Stimulated activated CD4-positive, alpha-beta T cell treated with anti-CD3 and anti-CD28 coated beads, Interleukin-2, amount 100 ng/mL, for 24 hours (primary cell): ENCODE data around the gene XAB2.
A peak's percentile ranks its signal among the peaks of the same experiment; 100 is the strongest.

Source experiments
- DNase-seq, 2 donors: peaks; one replicate each; pipeline ENCODE4 v3.0.0-alpha.2; 2020

Gene XAB2

DNA sequence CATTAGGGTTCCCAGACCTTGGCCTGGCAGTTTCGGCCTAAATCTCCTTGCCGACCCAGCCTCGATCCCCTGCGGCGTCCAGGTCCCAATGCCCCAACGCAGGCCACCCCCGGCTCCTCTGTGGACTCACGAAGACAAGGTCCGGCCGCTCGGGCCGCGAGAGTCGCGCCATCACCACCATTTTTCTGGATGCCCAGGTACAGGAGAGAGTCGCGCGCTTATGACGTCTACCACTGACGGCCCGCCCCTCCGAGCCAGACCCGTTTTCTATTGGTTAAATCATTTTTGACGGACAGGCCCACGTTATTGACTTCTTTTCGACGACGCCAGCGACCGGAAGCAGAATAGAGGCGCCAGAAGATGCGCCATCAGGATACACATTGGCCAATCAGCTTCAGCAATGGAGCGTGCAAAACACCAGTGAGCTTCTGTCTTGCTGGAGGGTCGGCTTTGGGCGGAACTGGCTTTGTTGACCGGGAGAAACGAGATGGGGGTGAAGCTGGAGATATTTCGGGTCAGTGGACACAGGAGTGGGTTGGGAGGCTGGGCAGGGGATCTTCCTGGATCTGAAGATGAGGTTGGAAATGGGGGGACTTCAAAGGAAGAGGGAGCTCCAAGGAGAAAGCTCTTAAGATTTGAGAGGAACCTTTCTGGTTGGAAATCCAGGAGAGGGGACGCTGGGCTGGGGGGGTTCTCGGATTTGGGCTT lies at the start of gene XAB2, which contains the start of gene PET100:
XAB2 (minus strand) TSS at position 199 of the 708 bp plus-strand sequence; CDS start at position 181, 18 bp downstream.
PET100 (plus strand) TSS at position 447 of the 708 bp plus-strand sequence; CDS start at position 488, 41 bp downstream.
- peak; percentile 92 for DNase-seq

DNA sequence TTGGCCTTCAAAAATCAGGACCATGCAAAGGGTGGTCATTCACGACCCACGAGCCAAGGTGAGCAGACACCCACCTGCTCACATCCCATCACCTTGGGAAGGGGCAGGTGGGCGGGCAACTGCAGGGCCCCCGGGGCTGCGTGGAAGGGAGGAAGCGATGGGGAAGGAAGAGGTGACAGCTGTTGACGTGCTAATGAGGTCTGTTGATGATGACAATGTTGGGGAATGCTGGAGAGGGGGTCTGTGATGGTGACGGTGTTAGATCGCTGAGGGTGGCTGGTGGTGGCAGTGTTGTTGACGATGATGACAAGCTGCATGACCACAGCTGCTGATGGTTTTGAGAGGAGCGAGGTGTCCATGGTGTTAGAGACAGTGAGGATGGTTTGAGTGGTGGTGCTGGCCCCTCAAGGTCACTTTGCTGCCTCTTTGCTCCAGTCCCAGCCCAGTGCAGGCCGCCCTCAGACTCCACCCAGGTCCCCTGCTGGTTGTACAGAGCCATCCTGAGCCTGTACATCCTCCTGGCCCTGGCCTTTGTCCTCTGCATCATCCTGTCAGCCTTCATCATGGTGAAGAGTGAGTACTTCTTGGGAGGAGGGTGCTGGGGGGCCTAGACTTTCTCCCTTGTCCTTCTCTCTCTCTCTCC lies 48.4 kb upstream of the XAB2 start:
- no peak for DNase-seq

DNA sequence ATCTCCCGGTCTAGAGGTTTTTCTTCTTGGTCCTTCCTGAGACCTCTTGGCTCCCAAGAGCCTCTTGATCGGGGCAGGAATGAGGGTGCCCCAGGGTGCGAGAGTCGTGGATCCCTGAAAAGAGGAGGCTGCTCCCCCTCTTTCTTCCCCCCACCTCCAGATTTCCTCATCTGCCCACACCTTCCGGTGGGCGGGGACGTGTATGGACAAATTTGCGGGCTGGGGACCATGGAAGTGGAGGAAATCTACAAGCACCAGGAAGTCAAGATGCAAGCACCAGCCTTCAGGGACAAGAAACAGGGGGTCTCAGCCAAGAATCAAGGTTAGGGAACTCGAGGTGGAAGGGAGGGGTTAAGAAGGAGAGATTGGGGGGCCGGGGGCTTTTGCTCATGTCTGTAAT lies 47.5 kb upstream of the XAB2 start, which contains the start of gene MCEMP1:
MCEMP1 (plus strand) TSS at position 237 of the 400 bp plus-strand sequence; CDS start at position 268, 31 bp downstream.
- DNase-seq, result no peak

DNA sequence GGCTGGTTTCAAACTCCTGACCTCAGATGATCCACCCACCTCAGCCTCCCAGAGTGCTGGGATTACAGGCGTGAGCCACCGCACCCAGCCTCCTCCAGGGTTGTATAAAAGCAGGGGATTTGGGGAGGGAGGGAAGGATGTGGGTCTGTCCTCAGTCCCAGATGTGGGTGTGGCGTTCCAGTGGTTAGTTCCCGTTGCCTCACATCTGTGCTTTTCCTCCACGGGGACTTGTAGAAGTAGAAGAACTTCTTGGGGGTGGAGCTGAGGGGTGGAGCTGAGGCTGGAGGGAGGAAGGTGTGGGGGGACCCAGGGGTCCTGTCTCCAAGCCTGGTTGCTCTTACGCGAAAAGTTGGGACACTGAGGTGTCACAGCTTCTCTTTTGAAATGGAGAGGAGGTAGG lies 47.0 kb upstream of the XAB2 start:
- no peak for DNase-seq

DNA sequence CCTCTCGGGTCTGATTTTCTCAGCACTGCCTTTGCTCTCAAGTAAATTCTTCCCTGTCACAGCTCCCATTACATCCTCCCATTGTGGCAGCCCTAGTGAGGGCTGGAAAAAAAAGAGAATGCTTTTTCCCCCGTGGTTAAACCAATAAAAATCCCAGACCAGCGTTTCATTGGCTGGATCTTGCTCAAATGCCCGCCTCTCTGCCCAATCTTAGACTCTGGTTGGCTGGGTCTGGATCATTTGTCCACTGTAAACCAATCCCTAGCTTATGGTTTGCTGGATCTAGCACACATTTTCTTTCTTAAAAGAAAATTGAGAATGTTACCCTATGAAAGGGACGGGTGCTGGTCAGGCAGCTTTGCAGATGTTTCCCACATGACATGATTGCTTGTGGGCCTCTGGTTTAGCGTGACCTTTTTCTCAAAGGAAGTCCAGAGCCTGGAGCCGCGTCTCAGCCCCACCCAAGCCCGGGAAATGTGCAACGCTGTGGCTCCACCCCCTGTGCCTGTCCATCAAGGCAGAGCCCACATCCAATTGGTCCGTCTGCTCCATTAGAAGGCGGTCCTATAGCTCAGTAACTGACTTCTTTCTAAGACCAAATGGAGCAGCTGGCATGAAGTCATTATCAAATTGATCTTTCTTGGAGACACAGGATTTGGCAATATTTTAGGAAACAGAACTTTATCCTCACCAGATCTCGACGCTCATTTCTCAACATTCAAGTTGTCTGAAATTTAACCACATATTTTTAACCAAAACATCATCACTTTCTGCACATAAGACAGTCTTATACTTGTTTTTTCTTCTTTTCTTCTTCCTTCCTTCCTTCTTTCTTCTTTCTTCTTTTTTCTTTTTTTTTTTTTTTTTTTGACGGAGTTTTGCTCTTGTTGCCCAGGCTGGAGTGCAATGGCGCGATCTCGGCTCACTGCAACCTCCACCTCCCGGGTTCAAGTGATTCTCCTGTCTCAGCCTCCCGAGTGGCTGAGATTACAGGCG lies 45.0 kb upstream of the XAB2 start:
- DNase-seq, result peak in 1 of 2 donors; percentile 63

DNA sequence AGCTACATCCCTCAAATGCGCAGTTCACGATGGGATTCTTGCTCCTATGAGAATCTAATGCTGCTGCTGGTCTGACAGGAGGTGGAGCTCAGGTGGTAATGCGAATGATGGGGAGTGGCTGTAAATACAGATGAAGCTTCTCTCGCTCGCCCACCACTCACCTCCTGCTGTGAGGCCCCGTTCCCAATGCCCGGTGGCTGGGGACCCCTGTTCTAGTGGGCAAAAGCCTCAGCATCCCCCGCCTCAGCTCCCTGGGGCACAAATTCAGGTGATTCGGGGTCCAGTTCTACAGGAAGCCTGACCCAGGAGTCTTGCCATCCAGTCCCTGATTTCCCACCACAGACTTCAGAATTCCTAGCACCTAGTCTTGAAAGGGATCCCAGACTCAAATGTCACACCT lies 43.2 kb upstream of the XAB2 start:
- no peak for DNase-seq

DNA sequence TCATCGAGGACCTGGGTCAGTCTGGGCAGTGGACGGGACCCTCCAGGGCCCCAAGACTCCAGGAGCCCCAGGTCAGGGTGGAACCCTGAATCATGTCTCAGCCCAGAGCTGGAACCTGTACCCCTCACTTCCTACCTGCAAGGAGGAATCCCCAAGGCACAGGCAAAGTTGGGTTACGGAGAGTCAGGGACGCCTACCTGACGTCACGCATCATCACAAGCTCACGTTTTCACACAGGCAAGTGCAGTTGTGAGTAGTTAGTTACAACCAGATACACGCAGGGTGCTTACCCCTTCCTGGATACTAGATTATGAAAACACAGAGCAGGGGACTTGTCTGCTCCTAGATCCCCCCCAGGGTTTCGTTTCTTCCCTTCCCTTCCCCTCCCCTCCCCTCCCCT lies 41.4 kb upstream of the XAB2 start:
- no peak for DNase-seq

DNA sequence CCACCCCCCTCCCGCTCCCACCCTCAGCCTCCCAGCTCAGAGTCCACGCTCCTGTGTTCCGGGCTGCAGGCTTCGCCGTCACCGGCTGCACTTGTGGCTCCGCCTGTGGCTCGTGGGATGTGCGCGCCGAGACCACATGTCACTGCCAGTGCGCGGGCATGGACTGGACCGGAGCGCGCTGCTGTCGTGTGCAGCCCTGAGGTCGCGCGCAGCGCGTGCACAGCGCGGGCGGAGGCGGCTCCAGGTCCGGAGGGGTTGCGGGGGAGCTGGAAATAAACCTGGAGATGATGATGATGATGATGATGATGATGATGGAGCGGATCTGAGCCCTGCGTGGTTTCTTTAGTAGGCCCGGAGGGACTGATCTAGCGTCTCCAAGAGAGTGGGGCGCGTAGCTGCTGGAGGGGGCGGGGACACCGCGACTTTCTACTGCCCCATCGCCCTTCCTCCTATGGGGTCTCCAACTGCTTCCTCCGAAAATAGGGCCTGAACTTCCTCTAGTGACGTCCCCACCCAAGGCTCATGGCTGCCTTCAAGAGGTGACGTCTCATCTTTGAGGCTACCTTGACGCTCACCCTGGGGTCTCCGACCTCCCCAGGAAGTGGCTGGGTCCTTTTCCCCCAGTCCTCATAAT lies 40.9 kb upstream of the XAB2 start:
- peak in 1 of 2 donors; percentile 37 for DNase-seq

DNA sequence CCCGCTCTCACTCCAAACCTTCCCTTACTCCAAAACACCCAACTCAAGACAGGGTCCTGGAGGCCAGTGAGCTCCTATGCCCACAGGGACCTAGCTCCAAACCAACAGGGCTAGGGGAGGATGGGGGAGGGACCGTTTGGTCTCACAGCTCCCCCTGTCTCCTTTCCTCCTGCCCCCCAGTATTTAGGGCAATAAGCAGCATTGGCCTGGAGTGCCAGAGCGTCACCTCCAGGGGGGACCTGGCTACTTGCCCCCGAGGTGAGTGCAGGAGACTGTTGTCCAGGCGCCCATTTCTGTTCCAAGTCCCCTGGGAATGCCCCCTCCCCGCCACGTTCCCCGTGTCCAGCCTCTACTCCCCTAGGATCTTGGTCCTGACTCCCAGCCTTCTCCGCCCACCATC lies 40.3 kb upstream of the XAB2 start:
- DNase-seq, result no peak

DNA sequence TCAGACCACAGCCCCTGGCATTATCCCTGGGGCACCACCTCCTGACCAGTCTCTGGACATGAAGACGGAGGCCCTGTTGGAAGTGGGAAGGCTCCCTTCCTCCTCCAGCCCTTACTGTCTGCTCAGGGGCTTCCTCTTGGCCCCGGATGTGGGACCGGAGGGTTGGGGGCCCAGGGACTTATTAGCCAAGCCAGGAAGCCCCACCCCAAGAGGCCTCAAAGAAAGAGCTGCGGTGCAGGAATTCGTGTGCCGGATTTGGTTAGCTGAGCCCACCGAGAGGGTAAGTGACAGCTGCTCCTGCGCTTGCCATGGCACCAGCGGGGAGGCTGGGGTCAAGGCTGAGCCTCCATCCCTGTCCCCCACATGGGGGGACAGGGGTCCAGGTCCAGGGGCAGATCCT lies 39.5 kb upstream of the XAB2 start, which contains the start of gene RETN:
RETN (plus strand) TSS at position 208 of the 400 bp plus-strand sequence. CDS start 278 bp downstream, outside the sequence.
- no peak for DNase-seq

DNA sequence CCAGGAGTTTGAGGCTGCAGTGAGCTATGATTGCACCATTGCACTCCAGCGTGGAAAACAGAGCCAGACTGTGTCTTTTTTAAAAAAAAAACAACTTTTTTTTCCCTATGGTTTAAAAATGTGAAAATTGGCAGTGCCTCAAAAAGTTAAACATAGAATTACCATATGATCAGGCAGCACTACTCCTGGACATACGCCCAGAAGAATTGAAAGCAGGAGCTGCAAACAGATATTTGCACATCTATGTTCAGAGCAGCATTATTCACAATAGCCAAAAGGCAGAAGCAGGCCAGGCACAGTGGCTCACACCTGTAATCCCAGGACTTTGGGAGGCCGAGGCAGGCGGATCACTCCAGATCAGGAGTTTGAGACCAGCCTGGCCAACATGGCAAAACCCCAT lies 35.7 kb upstream of the XAB2 start:
- no peak for DNase-seq

DNA sequence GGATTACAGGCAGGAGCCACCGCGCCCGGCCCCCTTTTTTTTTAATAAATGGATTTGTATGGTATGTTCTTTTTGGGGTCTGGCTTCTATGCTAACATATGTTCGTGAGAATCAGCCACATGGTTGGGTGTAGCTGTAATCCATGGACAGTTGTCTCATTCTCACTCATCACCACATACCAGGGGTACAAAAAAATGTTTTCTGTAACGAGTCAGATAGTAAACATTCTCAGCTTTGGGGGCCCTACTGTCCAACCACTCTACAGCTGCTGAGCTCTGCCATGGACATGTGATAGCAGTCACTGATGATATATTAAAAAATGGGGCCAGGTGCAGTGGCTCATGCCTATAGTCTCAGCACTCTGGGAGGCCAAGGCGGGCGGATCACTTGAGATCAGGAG lies 34.4 kb upstream of the XAB2 start:
- no peak for DNase-seq

DNA sequence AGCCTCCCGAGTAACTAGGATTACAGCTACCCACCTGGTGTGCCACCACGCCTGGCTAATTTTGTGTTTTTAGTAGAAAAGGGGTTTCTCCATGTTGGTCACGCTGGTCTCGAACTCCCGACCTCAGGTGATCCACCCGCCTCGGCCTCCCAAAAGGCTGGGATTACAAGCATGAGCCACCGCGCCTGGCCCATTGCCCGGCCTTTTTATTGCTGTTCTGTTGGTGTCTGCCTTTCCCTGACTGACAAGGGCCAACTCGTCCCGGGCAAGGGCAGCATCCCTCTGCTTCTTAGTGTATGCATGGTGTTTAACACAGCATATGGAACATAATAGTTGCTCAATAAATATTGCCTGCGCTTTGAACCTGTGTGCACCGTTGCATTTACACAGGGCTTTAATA lies 33.3 kb upstream of the XAB2 start:
- no peak for DNase-seq

DNA sequence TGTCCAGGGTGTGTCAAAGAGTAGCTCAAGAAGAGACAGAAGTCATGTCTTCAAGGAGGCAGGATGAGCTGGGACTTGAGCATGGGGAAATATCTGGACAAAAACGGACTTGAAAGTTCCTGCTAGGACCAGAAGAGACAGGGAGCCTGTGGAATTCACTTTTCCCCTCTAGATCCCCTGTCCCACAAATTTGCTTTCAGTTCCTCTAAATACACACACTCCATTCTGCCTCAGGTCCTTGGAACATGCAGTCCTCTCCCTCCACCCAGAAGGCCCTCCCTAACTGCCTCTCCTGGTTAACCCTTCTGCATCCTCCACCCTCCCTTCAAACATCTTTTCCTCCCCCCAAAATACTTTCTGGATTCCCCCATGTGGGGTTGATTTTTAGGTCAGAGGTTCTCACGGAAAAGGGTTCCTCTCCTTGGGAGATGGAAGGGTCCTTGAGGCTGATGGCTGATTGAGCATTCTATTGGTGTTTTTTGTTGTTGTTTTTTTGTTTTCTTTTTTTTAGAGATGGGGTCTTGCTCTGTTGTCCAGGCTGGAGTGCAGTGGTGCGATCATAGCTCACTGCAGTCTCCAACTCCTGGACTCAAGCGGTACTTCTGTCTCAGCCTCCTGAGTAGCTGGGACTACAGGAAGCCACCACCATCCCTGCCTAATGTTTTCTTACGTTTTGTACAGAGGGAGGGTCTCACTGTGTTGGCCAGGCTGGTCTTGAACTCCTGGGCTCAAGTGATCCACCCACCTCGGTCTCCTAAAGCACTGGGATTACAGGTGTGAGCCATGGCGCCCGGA lies 32.6 kb upstream of the XAB2 start:
- DNase-seq, result no peak

DNA sequence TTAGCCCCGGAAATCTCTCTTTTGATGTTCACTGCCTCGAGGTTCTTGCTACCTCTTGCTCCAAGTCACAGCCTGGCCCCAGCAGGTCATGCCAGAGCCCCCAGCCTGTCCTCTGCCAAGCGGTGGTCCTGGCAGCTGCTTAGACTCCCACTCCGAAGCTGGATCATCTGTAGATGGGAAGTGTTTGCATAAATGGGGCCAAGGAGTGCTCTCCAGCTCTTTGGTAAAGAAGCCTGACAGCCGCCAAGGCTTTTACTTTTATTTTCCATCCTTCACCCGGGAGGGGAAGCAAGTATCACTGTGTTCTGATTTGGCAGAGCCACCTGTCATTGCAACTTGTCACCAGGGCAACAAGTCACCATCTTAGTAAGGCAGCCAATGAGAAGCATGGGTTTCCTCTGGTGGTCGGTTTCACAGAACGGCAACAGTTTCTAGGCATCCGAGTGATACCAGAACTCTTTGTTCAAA lies 28.9 kb upstream of the XAB2 start:
- peak; percentile 38 to 45 for DNase-seq

DNA sequence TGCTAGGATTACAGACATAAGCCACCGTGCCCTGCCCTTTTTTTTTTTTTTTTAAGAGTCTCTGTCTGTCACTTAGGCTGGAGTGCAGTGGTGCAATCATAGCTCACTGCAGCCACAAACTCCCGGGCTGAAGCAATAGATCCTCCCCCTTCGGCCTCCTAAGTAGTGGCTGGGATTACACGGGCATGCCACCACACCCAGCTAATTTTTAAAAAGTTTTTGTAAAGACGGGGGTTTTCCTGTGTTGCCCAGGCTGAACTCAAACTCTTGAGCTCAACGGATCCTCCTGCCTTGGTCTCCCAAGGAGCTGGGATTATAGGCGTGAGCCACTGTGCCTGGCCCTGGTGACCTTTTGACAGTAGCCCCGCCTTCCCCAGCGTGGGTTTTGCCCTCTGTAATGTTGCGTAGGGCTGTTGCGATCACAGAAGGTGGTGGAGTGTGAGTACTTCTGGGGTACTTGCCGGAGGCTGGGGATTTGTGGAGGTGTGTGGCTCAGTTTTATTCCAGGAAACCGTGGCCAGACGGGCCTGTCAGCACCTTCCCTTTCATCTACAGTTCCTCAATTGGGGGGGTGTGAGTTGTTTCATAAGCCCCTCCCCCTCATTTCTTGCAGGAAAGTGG lies 27.9 kb upstream of the XAB2 start:
- DNase-seq, result peak in 1 of 2 donors; percentile 47

DNA sequence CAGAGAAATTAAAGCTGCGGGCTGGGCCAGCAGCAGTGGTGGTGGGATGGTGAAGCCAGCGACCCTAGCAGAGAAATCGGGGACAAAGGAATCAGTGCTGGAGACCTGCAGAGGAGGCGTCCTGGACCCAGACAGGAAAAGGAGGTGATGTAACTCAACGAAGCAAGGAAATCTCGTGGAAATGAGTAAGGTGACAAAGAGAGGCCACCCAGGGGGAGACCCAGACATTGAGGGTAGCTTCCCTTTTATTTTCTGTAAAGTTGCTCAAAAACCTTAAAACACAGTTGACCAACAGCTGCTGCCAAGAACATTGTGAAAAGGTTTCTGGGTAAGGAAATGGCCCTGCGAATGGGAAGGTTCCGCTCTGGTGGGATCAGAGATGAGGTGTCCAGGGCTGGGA lies 26.2 kb upstream of the XAB2 start:
- no peak for DNase-seq

DNA sequence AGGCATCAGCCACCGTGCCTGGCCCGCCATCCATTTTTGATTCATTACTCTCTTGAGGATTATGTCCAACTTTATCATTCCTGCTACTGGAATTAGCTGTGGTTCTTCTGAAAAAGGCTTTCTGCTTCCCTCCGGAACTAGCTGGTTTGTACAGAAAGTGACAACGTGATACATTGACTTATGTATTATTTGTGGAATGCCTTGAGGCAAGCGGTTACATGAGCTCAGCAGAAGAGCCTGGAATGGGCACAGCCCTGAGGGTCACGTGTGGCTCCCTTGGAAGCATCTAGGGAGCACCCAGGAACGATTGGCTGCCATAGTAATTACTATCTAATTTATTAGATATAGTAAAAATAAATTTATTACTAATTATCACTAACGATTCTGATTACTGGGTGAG lies 25.1 kb upstream of the XAB2 start:
- DNase-seq, result no peak

DNA sequence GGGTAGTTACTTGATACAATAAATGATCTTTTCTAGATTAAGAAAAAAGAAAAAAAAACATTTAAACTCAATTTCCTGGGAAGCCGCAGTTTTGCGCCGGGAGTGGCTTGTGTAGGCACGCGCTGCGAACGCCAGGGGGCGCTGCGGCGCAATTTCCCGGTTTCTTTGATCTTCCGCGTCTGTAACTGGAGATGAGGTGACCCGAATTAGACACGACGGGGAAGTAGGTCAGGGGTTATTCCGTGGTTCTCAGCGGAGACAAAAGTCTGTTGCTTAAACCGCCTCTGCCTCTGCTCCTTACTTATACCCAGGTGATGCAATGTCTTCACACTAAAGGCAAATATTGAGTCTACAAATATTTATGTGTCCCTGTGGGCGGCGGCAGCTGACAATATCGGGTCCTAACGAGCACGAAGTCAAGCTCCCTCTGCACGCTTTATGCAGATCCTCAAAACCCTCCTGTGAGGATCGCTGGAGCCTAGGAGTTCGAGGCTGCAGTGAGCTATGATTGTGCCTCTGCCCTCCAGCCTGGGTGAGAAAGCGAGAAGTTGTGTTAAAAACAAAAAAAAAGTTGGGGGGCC lies 22.8 kb upstream of the XAB2 start:
- DNase-seq, result peak; percentile 87 to 91

DNA sequence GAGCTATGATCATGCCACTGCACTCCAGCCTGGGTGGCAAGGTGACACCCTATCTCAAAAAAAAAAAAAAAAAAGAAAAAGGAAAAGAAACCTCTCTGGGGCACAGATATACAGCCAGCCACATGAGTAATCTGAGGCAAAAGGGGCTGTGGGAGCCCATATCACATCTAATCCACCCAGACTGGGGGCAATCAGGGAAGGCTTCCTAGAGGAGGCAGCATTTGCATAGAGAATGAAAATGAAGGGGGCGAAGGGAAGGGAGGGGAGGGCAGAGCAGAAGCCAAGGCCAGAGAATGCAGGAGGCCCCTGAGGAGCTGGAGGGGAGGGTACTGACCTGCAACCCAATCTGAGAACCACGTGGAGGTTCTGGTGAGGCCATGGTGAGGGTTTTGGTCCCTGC lies 20.8 kb upstream of the XAB2 start:
- no peak for DNase-seq
